ENCODE data around the gene LDLRAD4.

- no peak for TF ChIP-seq CTCF (IDR thresholded peaks at IDR 0.05)
- TF ChIP-seq POLR2A (IDR thresholded peaks at IDR 0.05): no peak
These were observed 314.0 kb downstream of the LDLRAD4 start for GRCh38 chr18:13532406-13533075.
